SK-N-SH treated with all-trans-retinoic acid at 6 μM for 48 hours (cell line): ENCODE data around the gene RUNDC3A.

Source experiments
- ATAC-seq: fragments of 200-7000 bp; cut with Tn5 transposase; 3 replicates; pipeline ENCODE4 v1.9.1; 2020; ENCODE audit warnings: mild to moderate bottlenecking, moderate library complexity
- ARNTL ChIP-seq: fragments of 450-650 bp; formaldehyde crosslinking; IDR thresholded peaks from 2 replicates; pipeline ENCODE4 v1.5.0; 2020; ENCODE audit warnings: low read depth, mild to moderate bottlenecking, moderate library complexity, borderline replicate concordance
- CSDC2 ChIP-seq: fragments of 250-450 bp; sonication (Bioruptor Pico); IDR thresholded peaks from 2 replicates; pipeline ENCODE4 v1.5.0; 2020; ENCODE audit warnings: mild to moderate bottlenecking, moderate library complexity
- ESRRG ChIP-seq: fragments of 250-450 bp; sonication (Bioruptor Pico); IDR thresholded peaks from 2 replicates; pipeline ENCODE4 v1.6.1; 2021; ENCODE audit warnings: mild to moderate bottlenecking
- GLIS3 ChIP-seq: fragments of 250-450 bp; sonication (Bioruptor Pico); IDR thresholded peaks from 2 replicates; pipeline ENCODE4 v1.5.0; 2020; ENCODE audit warnings: mild to moderate bottlenecking, moderate library complexity
- ISL1 ChIP-seq: fragments of 250-450 bp; sonication (Bioruptor Pico); IDR thresholded peaks from 2 replicates; pipeline ENCODE4 v2.1.2; 2022; ENCODE audit warnings: mild to moderate bottlenecking, moderate library complexity
- OSR1 ChIP-seq: fragments of 250-450 bp; sonication (Bioruptor Pico); IDR thresholded peaks from 2 replicates; pipeline ENCODE4 v1.8.0; 2022; ENCODE audit warnings: moderate library complexity, mild to moderate bottlenecking, inconsistent platforms
- POU6F1 ChIP-seq: fragments of 250-450 bp; sonication (Bioruptor Pico); IDR thresholded peaks from 2 replicates; pipeline ENCODE4 v1.8.0; 2021; ENCODE audit warnings: low read depth, mild to moderate bottlenecking, moderate library complexity, borderline replicate concordance
- PPARA ChIP-seq: fragments of 250-450 bp; sonication (Bioruptor Pico); IDR thresholded peaks from 2 replicates; pipeline ENCODE4 v1.5.0; 2020; ENCODE audit warnings: mild to moderate bottlenecking, borderline replicate concordance
- RARB ChIP-seq: fragments of 250-450 bp; sonication (Bioruptor Pico); IDR thresholded peaks from 2 replicates; pipeline ENCODE4 v1.8.0; 2021; ENCODE audit warnings: mild to moderate bottlenecking, moderate library complexity
- SNAI2 ChIP-seq: fragments of 250-450 bp; sonication (Bioruptor Pico); IDR thresholded peaks from 2 replicates; pipeline ENCODE4 v1.5.0; 2020; ENCODE audit warnings: mild to moderate bottlenecking, moderate library complexity
- TCF4 ChIP-seq: fragments of 250-450 bp; sonication (Bioruptor Pico); IDR thresholded peaks from 2 replicates; pipeline ENCODE4 v1.8.0; 2021; ENCODE audit warnings: mild to moderate bottlenecking, moderate library complexity, borderline replicate concordance
- TOX ChIP-seq: fragments of 250-450 bp; sonication (Bioruptor Pico); IDR thresholded peaks from 2 replicates; pipeline ENCODE4 v1.8.0; 2021; ENCODE audit warnings: mild to moderate bottlenecking, moderate library complexity, borderline replicate concordance
- TSHZ2 ChIP-seq: fragments of 250-450 bp; sonication (Bioruptor Pico); IDR thresholded peaks from 2 replicates; pipeline ENCODE4 v1.5.0; 2020; ENCODE audit warnings: mild to moderate bottlenecking, moderate library complexity
- ZC3H10 ChIP-seq: fragments of 250-450 bp; sonication (Bioruptor Pico); IDR thresholded peaks from 2 replicates; pipeline ENCODE4 v1.5.1; 2021; ENCODE audit warnings: mild to moderate bottlenecking, moderate library complexity
- ZFP3 ChIP-seq: fragments of 250-450 bp; sonication (Bioruptor Pico); IDR thresholded peaks from 2 replicates; pipeline ENCODE4 v1.5.0; 2020; ENCODE audit warnings: mild to moderate bottlenecking, moderate library complexity
- ZFP30 ChIP-seq: fragments of 450-650 bp; formaldehyde crosslinking; IDR thresholded peaks from 2 replicates; pipeline ENCODE4 v1.5.0; 2022; ENCODE audit warnings: mild to moderate bottlenecking, moderate library complexity
- ZNF565 ChIP-seq: fragments of 450-650 bp; formaldehyde crosslinking; conservative IDR thresholded peaks from 2 replicates; pipeline ENCODE4 v1.5.0; 2020; ENCODE audit warnings: low read depth, mild to moderate bottlenecking, moderate library complexity
- ZNF70 ChIP-seq: fragments of 450-650 bp; formaldehyde crosslinking; IDR thresholded peaks from 2 replicates; pipeline ENCODE4 v1.5.0; 2020; ENCODE audit warnings: mild to moderate bottlenecking, moderate library complexity
- ZNF8 ChIP-seq: fragments of 450-650 bp; formaldehyde crosslinking; IDR thresholded peaks from 2 replicates; pipeline ENCODE4 v1.5.0; 2020; ENCODE audit warnings: mild to moderate bottlenecking, moderate library complexity
- TF ChIP-seq, protein P1 (sequence below): fragments of 250-450 bp; sonication (Bioruptor Pico); IDR thresholded peaks from 2 replicates; pipeline ENCODE4 v1.5.1; 2021; ENCODE audit warnings: mild to moderate bottlenecking, moderate library complexity
- TF ChIP-seq, protein P2 (sequence below): fragments of 250-450 bp; sonication (Bioruptor Pico); IDR thresholded peaks from 2 replicates; pipeline ENCODE4 v1.5.1; 2020; ENCODE audit warnings: low read depth, mild to moderate bottlenecking, moderate library complexity
- TF ChIP-seq, protein P3 (sequence below): fragments of 250-450 bp; sonication (Bioruptor Pico); IDR thresholded peaks from 2 replicates; pipeline ENCODE4 v1.8.0; 2020; ENCODE audit warnings: mild to moderate bottlenecking, moderate library complexity, borderline replicate concordance

RUNDC3A gene

GRCh38 chr17:44283344-44284023, 24.9 kb upstream of the RUNDC3A start (continued):
- TF ChIP-seq TOX, result no peak
- no peak for TF ChIP-seq ZFP30
- TF ChIP-seq TCF4, result no peak
- TF ChIP-seq, protein P1, sequence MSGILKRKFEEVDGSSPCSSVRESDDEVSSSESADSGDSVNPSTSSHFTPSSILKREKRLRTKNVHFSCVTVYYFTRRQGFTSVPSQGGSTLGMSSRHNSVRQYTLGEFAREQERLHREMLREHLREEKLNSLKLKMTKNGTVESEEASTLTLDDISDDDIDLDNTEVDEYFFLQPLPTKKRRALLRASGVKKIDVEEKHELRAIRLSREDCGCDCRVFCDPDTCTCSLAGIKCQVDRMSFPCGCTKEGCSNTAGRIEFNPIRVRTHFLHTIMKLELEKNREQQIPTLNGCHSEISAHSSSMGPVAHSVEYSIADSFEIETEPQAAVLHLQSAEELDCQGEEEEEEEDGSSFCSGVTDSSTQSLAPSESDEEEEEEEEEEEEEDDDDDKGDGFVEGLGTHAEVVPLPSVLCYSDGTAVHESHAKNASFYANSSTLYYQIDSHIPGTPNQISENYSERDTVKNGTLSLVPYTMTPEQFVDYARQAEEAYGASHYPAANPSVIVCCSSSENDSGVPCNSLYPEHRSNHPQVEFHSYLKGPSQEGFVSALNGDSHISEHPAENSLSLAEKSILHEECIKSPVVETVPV (CRISPR knock-in tag), result no peak

- no peak for ATAC-seq
- TF ChIP-seq, protein P1 (CRISPR knock-in tag), result no peak
- TF ChIP-seq OSR1 (CRISPR knock-in tag) (no peak), SNAI2 (CRISPR knock-in tag) (no peak), ZFP3 (CRISPR knock-in tag) (no peak), ZNF8 (no peak), TCF4 (no peak), ZC3H10 (CRISPR knock-in tag) (no peak), ZNF70 (CRISPR knock-in tag) (no peak), ESRRG (CRISPR knock-in tag) (no peak), POU6F1 (no peak), TSHZ2 (no peak), ISL1 (CRISPR knock-in tag) (no peak)
- TF ChIP-seq, protein P2, sequence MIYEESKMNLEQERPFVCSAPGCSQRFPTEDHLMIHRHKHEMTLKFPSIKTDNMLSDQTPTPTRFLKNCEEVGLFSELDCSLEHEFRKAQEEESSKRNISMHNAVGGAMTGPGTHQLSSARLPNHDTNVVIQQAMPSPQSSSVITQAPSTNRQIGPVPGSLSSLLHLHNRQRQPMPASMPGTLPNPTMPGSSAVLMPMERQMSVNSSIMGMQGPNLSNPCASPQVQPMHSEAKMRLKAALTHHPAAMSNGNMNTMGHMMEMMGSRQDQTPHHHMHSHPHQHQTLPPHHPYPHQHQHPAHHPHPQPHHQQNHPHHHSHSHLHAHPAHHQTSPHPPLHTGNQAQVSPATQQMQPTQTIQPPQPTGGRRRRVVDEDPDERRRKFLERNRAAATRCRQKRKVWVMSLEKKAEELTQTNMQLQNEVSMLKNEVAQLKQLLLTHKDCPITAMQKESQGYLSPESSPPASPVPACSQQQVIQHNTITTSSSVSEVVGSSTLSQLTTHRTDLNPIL (CRISPR knock-in tag), result no peak
- TF ChIP-seq, all 23 proteins: peak for 0
These were observed 24.4 kb upstream of the RUNDC3A start for GRCh38 chr17:44284024-44284400.

- TF ChIP-seq CSDC2 (CRISPR knock-in tag) (no peak), OSR1 (CRISPR knock-in tag) (no peak), GLIS3 (CRISPR knock-in tag) (no peak), ZNF70 (CRISPR knock-in tag) (no peak), ZFP30 (no peak), RARB (CRISPR knock-in tag) (no peak), ZNF565 (no peak), TSHZ2 (no peak), PPARA (CRISPR knock-in tag) (no peak), POU6F1 (no peak), ARNTL (no peak)
- TF ChIP-seq, protein P3, sequence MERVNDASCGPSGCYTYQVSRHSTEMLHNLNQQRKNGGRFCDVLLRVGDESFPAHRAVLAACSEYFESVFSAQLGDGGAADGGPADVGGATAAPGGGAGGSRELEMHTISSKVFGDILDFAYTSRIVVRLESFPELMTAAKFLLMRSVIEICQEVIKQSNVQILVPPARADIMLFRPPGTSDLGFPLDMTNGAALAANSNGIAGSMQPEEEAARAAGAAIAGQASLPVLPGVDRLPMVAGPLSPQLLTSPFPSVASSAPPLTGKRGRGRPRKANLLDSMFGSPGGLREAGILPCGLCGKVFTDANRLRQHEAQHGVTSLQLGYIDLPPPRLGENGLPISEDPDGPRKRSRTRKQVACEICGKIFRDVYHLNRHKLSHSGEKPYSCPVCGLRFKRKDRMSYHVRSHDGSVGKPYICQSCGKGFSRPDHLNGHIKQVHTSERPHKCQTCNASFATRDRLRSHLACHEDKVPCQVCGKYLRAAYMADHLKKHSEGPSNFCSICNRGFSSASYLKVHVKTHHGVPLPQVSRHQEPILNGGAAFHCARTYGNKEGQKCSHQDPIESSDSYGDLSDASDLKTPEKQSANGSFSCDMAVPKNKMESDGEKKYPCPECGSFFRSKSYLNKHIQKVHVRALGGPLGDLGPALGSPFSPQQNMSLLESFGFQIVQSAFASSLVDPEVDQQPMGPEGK (CRISPR knock-in tag), result no peak
- ATAC-seq, result no peak
These were observed 20.8 kb upstream of the RUNDC3A start for GRCh38 chr17:44287651-44288050.
